HG02973 (cell line): Measurements from ENCODE around the gene MAGI1.

Experiments
- ATAC-seq: cut with Tn5 transposase; IDR thresholded peaks from one replicate; pipeline ENCODE4 v1.9.1; 2021; ENCODE audit warnings: moderate library complexity; ENCODE audit not compliant: unreplicated experiment

MAGI1 gene

GRCh38 chr3:65313666-65314065, 725.1 kb downstream of the MAGI1 start:
- ATAC-seq, result no peak

GRCh38 chr3:65305836-65306235, 732.9 kb downstream of the MAGI1 start:
- ATAC-seq, result no peak
